Inflammatory macrophage treated with lipopolysaccharide for 1 hour (primary cell): Measurements from ENCODE around the gene FUT1.
"Not testable (repeated sequence)": the region's sequence is repeated elsewhere in the genome, so short reads cannot be mapped to it uniquely, and the experiment has no call there.

Experiments used
- DNase-seq, 2 donors: peaks; one replicate each; pipeline ENCODE4 v3.0.0-alpha.2; 2020 to 2022

The FUT1 gene

GRCh38 chr19:48752496-48753365 lies at the start of gene FUT1:
Gene FUT1, minus strand, starts transcription at chr19:48752641. Its CDS starts 1,360 bp downstream, at chr19:48751281.
- DNase-seq = no peak

DNA sequence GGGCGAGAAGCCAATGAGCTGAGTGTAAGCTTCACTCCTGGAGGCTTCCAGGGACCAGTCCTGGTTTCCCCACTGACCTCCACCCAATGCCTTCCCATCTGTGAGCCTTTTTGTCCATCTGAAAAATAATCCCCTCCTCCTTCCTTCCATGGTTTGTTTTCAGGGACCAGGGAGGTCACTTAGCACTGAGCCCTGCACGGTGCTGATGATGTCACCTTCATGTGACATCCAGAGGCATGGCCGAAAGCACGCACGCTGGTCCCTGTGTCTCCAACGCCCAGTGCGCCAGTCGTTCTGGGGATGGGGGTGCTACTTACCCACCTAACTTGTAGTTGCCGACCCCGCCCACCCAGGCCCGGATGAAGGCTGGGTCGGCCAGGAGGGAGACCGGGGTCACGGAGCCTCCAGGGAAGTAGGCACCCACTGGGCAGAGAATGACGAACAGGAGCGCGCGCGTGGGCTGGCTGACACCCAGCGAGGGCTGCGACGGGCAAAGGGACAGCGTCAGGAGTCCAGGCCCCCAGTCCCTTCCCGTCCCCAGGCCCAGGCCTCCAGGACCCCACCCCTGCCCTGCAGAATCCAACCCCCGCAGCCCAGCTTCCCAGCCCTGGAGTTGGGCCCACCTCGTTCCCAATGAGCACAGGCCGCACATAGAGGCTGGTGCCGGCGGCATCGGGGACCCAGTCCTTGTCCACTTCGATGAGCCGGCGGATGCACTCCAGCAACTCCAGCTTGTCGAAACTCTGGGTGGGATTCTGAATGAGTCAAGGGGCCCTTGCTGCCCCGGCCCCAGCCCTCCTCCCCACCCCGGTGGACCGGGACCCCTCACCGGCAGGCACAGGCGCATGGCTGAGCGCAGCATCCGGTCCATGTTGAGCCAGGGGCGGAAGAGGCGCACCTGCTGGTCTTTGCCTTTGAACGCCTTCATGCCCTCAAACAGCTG lies 47.2 kb upstream of the FUT1 start:
- no peak for DNase-seq

DNA sequence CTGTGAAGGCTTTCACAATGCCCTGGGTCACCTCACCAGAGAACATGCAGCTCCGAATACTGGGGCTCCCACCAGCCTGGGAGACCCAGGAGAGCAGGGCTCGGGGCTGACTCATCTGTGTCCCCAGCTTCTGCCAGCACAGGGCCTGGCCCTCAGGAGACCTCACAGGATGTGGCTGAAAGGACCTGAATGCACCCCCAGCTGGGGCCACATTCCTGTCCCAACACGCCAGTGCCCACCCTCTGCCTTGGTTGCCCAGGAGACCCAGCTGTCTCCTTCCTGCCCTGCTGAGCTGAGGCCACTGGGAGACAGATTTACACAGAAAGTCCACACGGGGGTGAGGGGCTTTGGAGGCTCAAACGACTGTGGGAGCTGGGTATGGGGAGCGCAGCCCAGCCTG lies 46.5 kb upstream of the FUT1 start:
- DNase-seq = no peak

DNA sequence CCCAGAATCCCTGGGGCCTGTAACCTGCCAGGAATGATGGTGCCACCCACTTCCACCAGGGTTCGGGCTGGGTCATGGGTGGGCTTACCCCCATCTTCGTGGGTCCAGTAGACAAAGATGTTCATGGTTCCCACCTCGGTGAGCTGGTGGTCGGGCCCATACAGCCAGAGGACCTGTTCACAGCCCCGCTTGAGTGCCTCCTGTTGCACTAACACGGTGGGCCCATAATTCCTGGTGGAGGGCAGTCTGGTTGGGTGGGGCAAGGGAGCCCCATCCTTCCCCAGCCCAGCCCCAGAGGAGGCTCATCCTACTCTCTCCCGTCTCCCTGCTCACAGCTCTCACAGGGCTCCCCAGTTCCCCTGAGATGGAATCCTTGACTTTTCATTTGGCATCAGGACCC lies 44.7 kb upstream of the FUT1 start:
- no peak for DNase-seq

GRCh38 chr19:48796298-48797083 lies 44.0 kb upstream of the FUT1 start:
- no peak for DNase-seq

GRCh38 chr19:48795685-48796070 lies 43.2 kb upstream of the FUT1 start:
- no peak for DNase-seq

DNA sequence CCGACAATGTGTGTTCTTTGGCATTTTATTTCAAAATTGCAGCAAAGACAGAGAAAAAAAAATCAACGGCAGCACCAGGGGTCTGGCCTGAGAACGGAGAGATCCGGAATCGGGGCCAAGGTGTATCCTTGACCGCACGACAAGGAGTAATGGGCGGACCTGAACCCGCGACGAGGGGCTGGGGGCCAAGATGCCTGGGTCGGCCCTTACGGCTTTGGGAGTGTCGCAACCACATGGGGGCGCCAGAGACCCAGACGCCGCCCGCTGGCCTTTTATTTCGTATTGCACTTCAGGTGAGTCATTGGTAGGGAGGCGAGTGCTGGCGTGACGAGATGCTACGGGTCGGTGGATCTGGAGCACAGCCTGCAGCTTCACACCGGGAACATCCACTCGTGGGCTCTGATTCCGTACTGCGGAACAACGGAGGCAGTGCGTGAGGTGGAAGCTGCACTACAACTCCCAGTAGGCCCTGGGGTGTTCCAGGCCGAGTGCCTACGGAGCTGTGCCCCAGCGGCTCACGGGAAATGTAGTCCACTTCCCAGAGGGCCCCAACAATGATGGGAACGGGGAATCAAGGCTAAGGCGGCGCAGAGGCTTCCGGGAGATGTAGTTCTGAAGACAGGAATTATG lies 42.7 kb upstream of the FUT1 start:
- peak; percentile 87 to 94 for DNase-seq

- DNase-seq = no peak
Observed at GRCh38 chr19:48794291-48794690, 41.9 kb upstream of the FUT1 start.

DNA sequence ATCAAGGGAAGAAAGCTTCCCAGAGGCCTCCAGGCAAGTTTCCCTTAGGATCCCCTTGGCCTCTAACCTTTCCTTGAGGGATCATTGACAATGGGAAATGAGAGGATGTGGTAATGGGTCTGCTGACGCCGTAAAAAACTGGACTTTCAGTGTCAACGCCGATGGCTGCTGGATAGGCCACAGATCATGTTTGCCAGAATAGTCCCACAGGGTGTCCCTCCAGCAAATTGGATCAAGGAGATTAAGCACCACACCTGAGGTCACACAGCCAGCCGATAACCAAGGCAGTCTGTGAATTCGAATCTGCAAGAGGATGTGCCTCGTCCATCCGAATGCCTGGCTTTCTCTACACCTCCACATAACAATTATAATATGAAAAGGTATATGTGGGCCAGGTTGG lies 40.8 kb upstream of the FUT1 start:
- DNase-seq = no peak

- DNase-seq = not testable (repeated sequence)
Observed at GRCh38 chr19:48787331-48787730, 34.9 kb upstream of the FUT1 start.

DNA sequence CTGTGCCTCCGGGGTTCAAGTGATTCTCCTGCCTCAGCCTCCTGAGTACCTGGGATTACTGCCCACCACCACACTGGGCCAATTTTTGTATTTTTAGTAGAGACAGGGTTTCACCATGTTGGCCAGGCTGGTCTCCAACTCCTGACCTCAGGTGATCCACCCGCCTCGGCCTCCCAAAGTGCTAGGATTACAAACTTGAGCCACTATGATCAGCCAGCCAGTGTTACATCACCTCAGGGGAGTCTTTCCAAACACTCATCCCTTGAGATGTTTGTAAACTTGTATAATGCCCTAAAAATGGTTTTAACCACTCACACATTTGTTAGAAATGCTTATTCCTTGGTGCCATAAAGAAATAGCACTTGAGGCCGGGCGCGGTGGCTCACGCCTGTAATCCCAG lies 34.0 kb upstream of the FUT1 start:
- DNase-seq = not testable (repeated sequence)

DNA sequence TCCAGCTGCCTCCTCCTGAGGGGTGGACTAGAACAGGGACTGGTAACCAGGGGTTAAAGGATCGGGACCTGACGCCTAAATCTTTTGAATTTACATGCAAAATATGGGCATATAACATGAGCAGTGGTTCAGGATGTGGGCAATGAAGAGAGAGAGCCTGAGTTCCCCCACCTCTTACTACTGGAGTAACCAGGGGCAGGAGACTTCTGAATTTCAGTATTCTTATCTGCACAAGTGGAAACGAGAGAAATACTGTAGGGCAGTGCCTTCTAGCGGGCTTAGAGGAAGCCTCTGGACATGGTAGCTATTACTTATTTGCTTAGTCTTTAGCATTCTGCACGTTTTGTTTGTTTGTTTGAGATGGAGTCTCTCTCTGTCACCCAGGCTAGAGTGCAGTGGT lies 32.1 kb upstream of the FUT1 start:
- DNase-seq = no peak

DNA sequence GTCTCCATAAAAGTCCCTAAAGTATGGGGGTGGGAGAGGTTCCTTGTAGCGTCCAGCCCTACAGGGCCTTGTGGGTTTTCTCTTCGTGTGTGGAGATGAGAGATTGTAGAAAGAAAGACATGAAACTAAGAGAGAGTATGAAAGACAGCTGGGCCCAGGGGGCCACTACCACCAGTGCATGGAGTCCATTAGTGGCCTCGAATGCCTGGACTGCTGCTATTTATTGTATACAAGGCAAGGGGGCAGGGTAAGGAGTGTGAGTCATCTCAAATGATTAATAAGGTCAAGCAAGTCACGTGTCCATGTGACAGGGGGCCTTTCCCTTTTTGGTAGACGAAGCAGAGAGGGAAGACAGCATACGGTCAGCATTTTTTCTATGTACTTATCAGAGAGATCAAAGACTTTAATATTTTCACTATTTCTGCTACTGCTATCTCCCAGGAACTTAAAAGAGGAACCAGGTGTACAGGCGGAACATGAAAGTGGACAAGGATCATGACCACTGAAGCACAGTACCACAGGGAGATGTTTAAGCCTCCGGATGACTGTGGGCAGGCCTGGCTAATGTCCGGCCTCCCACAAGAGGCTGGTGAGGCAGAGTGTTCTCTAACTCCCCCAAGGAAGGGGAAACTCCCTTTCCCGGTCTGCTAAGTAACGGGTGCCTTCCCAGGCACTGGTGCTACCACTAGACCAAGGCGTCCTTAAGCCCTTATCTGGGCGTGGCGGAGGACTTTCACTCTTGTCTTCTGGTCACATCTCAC lies 28.4 kb upstream of the FUT1 start:
- peak; percentile 78 to 85 for DNase-seq

GRCh38 chr19:48779636-48780035 lies 27.2 kb upstream of the FUT1 start:
- no peak for DNase-seq

DNA sequence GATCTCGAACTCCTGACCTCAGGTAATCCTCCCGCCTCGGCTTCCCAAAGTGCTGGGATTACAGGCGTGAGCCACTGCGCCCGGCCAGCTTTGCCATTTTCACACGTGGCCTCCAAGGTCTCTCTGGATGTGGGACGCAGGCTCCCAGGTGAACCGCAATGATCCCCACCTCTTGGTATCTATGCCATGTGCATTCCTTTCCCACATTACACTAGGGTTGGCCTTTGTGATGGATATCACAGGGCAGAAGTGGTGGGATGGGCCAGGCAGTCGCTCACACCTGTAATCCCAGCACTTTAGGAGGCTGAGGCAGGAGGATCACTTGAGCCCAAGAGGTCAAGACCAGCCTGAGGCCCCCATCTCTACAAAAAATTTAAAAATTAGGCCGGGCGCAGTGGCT lies 25.3 kb upstream of the FUT1 start:
- DNase-seq = no peak

DNA sequence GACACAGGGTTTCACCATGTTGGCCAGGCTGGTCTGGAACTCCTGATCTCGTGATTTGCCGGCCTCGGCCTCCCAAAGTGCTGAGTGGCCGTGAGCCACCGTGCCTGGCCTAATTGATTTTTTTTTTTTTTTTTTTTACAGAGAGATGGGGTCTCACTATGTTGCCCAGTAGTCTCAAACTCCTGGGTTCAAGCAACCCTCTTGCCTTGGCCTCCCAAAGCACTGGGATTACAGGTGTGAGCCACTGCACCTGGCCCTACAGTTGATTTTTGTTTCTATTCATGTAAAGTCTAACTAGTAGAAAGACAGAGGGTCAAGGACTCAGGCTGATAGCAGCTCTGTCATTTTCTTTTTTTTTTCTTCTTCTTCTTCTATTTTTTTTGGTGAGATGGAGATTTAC lies 24.7 kb upstream of the FUT1 start:
- no peak for DNase-seq

DNA sequence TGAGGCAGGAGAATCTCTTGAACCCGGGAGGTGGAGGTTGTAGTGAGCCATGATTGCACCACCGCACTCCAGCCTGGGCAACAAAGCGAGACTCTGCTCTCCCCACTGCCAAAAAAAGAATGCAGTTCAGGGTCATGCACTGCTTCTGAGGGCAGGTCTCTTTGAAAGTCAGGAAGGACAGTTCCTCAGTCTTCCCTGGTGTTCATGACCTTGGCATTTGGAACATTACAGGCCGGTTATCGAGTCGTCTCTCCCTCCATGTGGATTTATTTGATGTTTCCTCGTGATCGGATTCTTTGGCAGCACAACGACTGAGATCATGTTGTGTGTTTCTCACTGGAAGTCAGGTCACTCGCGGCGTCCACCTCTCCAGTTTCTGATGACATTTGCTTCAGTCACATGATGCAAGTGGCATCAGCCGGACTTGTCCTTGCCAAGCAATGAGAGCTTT lies 20.1 kb upstream of the FUT1 start:
- no peak for DNase-seq

- no peak for DNase-seq
Observed at GRCh38 chr19:48770734-48771472, 18.5 kb upstream of the FUT1 start.

- no peak for DNase-seq
Observed at GRCh38 chr19:48770266-48770665, 17.8 kb upstream of the FUT1 start.

GRCh38 chr19:48768994-48769713 lies 16.7 kb upstream of the FUT1 start:
- DNase-seq = peak; percentile 32 to 52
